ENCODE results near the gene ENTPD6.
"Not testable (repeated sequence)": the region's sequence is repeated elsewhere in the genome, so short reads cannot be mapped to it uniquely, and the experiment has no call there.

ENTPD6 gene

GRCh38 chr20:25257756-25258475, 62.4 kb downstream of the ENTPD6 start:
- DNase-seq (ENCODE audit: low spot score) = no peak

- no peak for DNase-seq (ENCODE audit: low spot score)
Observed at GRCh38 chr20:25258476-25258805, 62.9 kb downstream of the ENTPD6 start.

- DNase-seq (ENCODE audit: low spot score) = no peak
Observed at GRCh38 chr20:25258828-25259227, 63.3 kb downstream of the ENTPD6 start.

GRCh38 chr20:25259358-25259757, 63.8 kb downstream of the ENTPD6 start:
- no peak for DNase-seq (ENCODE audit: low spot score)

GRCh38 chr20:25259788-25260254, 64.3 kb downstream of the ENTPD6 start:
- no peak for DNase-seq (ENCODE audit: low spot score)

- DNase-seq (ENCODE audit: low spot score) = not testable (repeated sequence)
Observed at GRCh38 chr20:25260770-25261437, 65.4 kb downstream of the ENTPD6 start.

GRCh38 chr20:25269057-25269832, 73.7 kb downstream of the ENTPD6 start:
- no peak for DNase-seq (ENCODE audit: low spot score)

- DNase-seq (ENCODE audit: low spot score) = no peak
Observed at GRCh38 chr20:25269833-25270170, 74.3 kb downstream of the ENTPD6 start.

GRCh38 chr20:25270829-25271251, 75.3 kb downstream of the ENTPD6 start:
- no peak for DNase-seq (ENCODE audit: low spot score)

- no peak for DNase-seq (ENCODE audit: low spot score)
Observed at GRCh38 chr20:25271486-25272222, 76.1 kb downstream of the ENTPD6 start.

GRCh38 chr20:25272223-25273000, 76.9 kb downstream of the ENTPD6 start:
- no peak for DNase-seq (ENCODE audit: low spot score)

GRCh38 chr20:25273046-25273445, 77.5 kb downstream of the ENTPD6 start:
- DNase-seq (ENCODE audit: low spot score) = no peak

GRCh38 chr20:25273541-25274358, 78.2 kb downstream of the ENTPD6 start:
- DNase-seq (ENCODE audit: low spot score) = no peak

- no peak for DNase-seq (ENCODE audit: low spot score)
Observed at GRCh38 chr20:25274481-25274880, 79.0 kb downstream of the ENTPD6 start.

- no peak for DNase-seq (ENCODE audit: low spot score)
Observed at GRCh38 chr20:25274891-25275812, 79.6 kb downstream of the ENTPD6 start.

- DNase-seq (ENCODE audit: low spot score) = no peak
Observed at GRCh38 chr20:25275813-25276532, 80.5 kb downstream of the ENTPD6 start.
